GM19035 (cell line): ENCODE results near the gene SOCS4.

Experiments used
- ATAC-seq: cut with Tn5 transposase; IDR thresholded peaks from one replicate; pipeline ENCODE4 v1.9.1; 2021; ENCODE audit not compliant: unreplicated experiment

Gene SOCS4

GRCh38 chr14:55084401-55085059 is 57.5 kb downstream of the SOCS4 start:
- ATAC-seq: no peak

GRCh38 chr14:55085060-55085660 is 58.1 kb downstream of the SOCS4 start:
- no peak for ATAC-seq

GRCh38 chr14:55086938-55087337 is 59.9 kb downstream of the SOCS4 start:
- no peak for ATAC-seq

DNA sequence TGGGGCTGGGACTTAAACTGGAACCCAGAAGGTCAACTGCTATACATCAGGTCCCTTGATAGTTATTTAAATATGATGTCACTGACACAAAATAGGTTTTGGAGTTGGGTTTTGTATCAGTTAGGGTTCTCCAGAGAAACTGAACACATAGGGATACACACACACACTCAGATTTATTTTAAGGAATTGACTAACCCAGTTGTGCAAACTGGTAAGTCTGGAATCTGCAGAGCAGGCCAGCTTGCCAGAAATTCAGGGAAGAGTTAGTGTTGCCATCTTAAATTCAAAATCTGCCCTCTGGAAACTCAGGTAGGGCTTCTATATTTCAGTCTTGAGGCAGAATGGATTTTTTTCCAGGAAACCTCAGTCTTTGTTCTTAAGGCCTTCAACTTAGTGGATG is 61.3 kb downstream of the SOCS4 start:
- ATAC-seq: no peak

DNA sequence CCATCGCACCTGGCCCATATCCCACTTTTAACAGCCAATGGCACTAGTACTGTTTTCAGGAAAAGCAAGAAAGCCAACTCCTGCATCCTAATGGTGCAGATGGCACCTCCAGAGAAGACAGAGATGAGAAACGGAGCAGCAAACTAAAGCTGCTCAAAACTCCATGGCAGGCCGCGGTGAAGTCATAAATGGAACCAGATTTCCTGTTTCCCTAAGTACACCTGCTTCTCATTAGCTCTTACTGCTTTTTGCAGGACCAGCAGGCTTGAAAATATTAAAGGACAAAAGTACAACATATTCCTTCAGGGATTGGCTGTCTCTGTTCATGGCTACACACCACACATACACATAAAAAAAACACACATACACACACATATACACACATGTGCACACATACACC is 65.3 kb downstream of the SOCS4 start:
- ATAC-seq: no peak

DNA sequence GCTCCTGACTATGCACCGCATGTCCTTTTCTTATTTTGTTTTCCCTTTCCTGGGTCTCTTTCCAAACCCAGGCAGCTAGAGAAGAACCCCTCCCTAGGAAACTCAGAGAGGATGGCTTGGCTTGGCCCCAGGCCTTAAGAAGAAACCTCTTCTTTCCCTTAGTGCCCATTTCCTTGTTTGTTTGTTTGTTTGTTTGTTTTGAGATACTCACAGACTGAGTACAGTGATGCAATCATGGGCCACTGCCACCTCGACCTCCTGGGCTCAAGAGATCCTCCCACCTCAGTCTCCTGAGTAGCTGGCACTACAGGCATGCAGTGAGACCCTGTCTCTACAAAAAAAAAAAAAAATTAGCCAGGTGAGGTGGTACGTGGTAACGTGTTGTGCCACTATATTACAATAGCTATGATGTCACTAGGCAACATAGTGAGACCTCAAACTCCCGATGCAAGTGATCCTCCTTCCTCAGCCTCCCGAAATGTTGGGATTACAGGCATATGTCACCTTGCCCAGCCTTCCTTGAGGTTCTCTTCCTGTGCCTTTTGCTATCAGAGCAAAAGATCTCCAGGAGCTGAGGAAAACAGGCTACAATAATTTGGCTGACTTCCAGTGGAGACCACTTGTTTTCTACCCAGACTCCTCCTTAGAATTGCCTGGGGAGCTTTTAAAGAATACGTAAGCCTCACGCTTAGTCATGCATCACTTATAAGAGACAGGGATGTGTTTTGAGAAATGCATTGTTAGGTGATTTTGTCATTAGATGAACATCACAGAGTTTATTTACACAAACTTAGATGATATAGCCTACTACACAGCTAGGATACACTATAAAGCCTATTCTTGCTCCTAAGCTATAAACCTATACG is 67.5 kb downstream of the SOCS4 start:
- ATAC-seq: no peak

GRCh38 chr14:55097881-55098560 is 71.0 kb downstream of the SOCS4 start:
- ATAC-seq: peak; percentile 67

DNA sequence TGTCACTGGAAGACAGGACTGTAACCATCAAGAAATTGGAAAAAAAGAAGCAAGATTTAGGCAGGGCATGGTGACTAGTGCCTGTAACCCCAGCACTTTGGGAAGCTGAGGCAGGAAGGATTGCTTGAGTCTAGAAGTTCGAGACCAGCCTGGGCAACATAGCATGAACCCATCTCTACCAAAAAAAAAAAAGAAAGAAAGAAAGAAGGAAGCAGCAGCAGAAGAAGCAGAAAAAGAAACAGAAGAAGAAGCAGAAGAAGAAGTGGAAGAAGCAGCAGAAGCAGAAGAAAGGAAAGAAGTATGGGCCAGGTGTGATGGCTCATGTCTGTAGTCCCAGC is 71.5 kb downstream of the SOCS4 start:
- no peak for ATAC-seq
